H1 (cell line): ENCODE data around the gene TNIK. TPM values are rescaled to one million over a fixed set of nuclear protein-coding genes. Genes with fewer than 3 reads are reported as not detected.

Source experiments
- ATF3 ChIP-seq: IDR thresholded peaks from 2 replicates; pipeline ENCODE4 v1.6.1; 2011; ENCODE audit warnings: low read depth, mild to moderate bottlenecking, low read length; ENCODE audit not compliant: insufficient read depth
- CHD1 ChIP-seq: IDR thresholded peaks from 2 replicates; pipeline ENCODE4 v1.6.1; 2012; ENCODE audit warnings: low read depth, low read length, improper control_type of control experiment
- KDM5A ChIP-seq: fragments of 200-600 bp; IDR thresholded peaks from 2 replicates; pipeline ENCODE4 v1.7.1; 2012; ENCODE audit warnings: mild to moderate bottlenecking, low read length, inconsistent platforms, mixed read lengths
- PHF8 ChIP-seq: fragments of 200-600 bp; sonication (generic); conservative IDR thresholded peaks from 2 replicates; pipeline ENCODE4 v1.7.1; 2012; ENCODE audit warnings: low read depth, mild to moderate bottlenecking, inconsistent platforms, low read length, moderate library complexity
- POLR2A ChIP-seq, 2 experiments: IDR thresholded peaks; 1 replicate in 1 of 2; 2 replicates in 1 of 2; pipeline ENCODE4 v1.6.1; 2011; ENCODE audit warnings: low read depth in 2 of 2, low read length in 2 of 2, mild to moderate bottlenecking in 2 of 2; ENCODE audit errors: control extremely low read depth in 1 of 2
- TAF1 ChIP-seq: IDR thresholded peaks from 2 replicates; pipeline ENCODE4 v1.6.1; 2011; ENCODE audit warnings: mild to moderate bottlenecking, low read depth, low read length
- TAF7 ChIP-seq: optimal IDR thresholded peaks from 2 replicates; pipeline ENCODE3; 2011; ENCODE audit warnings: low read depth, mild to moderate bottlenecking, inconsistent platforms, low read length, moderate library complexity, borderline replicate concordance
- TEAD4 ChIP-seq: IDR thresholded peaks from 2 replicates; pipeline ENCODE4 v1.6.1; 2012; ENCODE audit warnings: low read depth, low read length, inconsistent platforms, mixed read lengths
- polyA plus RNA-seq, 7 experiments: library from polyadenylated mRNA; depleted of rRNA in 3 of 7; stranded (reverse) in 5 of 7; unstranded in 2 of 7; fragments of >200 nt in 5 of 7; fragments of 200-250 nt in 2 of 7; gene quantifications; 1 replicate in 5 of 7; 2 replicates in 1 of 7; 4 replicates in 1 of 7; pipeline versions ENCODE4 v1.2.1 to v1.2.3, GENCODE V29; 2011 to 2013; ENCODE audit warnings: missing spikeins in 2 of 7, mixed read lengths in 2 of 7
- total RNA-seq: library from RNA; stranded (reverse); fragmentation: NEBNext Ultra II Directional; extraction: Animal tissue kit (Norgen Biotek cat#: 25700); gene quantifications from 2 replicates; pipeline ENCODE4 v1.2.1, GENCODE V29; 2021

TNIK gene
- total and polyA plus RNA-seq, 2 of the 8 experiments (the other 6 are each of a cell fraction or from before 2014, with no cell fraction given), result 7.4 to 42.0 TPM

GRCh38 chr3:171430530-171430929, 29.7 kb downstream of the TNIK start (continued):
- no peak for TF ChIP-seq ATF3
- no peak for TF ChIP-seq TEAD4
- TF ChIP-seq TAF1, result no peak
- no peak for TF ChIP-seq POLR2A (IDR thresholded peaks at IDR 0.05; ENCODE audit: control extremely low read depth in 1 of 2, low read depth in 2 of 2, low read length in 2 of 2)
- TF ChIP-seq KDM5A, result no peak
- TF ChIP-seq CHD1, result no peak
- TF ChIP-seq PHF8, result no peak
- no peak for TF ChIP-seq TAF7
- TF ChIP-seq, all 59 proteins: peak for 0
